Lower leg skin (tissue), 4 donors: Measurements from ENCODE around the gene ANKHD1. TPM values are rescaled to one million over a fixed set of nuclear protein-coding genes. Genes with fewer than 3 reads are reported as not detected.

Experiments used
- DNase-seq, 2 donors: peaks; one replicate each; pipeline ENCODE4 v3.0.0-alpha.2; 2019; ENCODE audit warnings: low spot score in 2 of 2
- H3K4me3 ChIP-seq: fragments of 200-600 bp; sonication (generic); 2 replicates; pipeline ENCODE4 v1.5.1; 2017; ENCODE audit warnings: mild to moderate bottlenecking, low read depth; ENCODE audit not compliant: poor library complexity, severe bottlenecking
- CTCF ChIP-seq, 3 donors: fragments of 450-650 bp; IDR thresholded peaks; one replicate each; pipeline ENCODE4 v1.5.1; 2016; ENCODE audit warnings: antibody characterized with exemption in 3 of 3, mild to moderate bottlenecking in 3 of 3, moderate library complexity in 2 of 3
- POLR2A ChIP-seq, 2 donors: fragments of 450-650 bp; IDR thresholded peaks; one replicate each; pipeline ENCODE4 v1.6.1; 2016 to 2017; ENCODE audit warnings: antibody characterized with exemption in 2 of 2, mild to moderate bottlenecking in 1 of 2, moderate library complexity in 1 of 2
- WGBS, 2 donors: methylation state at CpG; one replicate each; pipeline ENCODE4 v1.1.5; 2018; 5-methylcytosine and 5-hydroxymethylcytosine counted together
- intact Hi-C: fragments of 100-400 bp; cut with DNase I; formaldehyde crosslinking; loops from one replicate; pipeline ENCODE4 v1.15.0; 2023; ENCODE audit warnings: low total_unique reads
- total RNA-seq, 4 donors: library from RNA; depleted of rRNA; stranded (reverse); fragments of >200 nt; gene quantifications; one replicate each; pipeline ENCODE4 v1.1.0, GENCODE V29; 2016

ANKHD1 gene
- total RNA-seq, 4 donors from 2014 or later = 73.6 to 165 (median 101) TPM

GRCh38 chr5:140408750-140409241 is 7.2 kb downstream of the ANKHD1 start:
- 31 to 37% methylated on average over 4 of the region's 4 CpGs for WGBS, 2 donors
- intact Hi-C loops = no loop called here
- TF ChIP-seq CTCF (IDR thresholded peaks at IDR 0.05) (no peak), POLR2A (IDR thresholded peaks at IDR 0.05) (no peak)
- DNase-seq = no peak
- H3K4me3 ChIP-seq = no peak overlapping the region

- no peak for DNase-seq
- no peak for TF ChIP-seq POLR2A (IDR thresholded peaks at IDR 0.05)
- TF ChIP-seq CTCF (IDR thresholded peaks at IDR 0.05) = no peak
- H3K4me3 ChIP-seq = no peak overlapping the region
- WGBS, 2 donors = 39 to 59% methylated on average over 1 of the region's 1 CpG
- intact Hi-C loops = no loop called here
These were observed 11.6 kb downstream of the ANKHD1 start for GRCh38 chr5:140413230-140413629.

GRCh38 chr5:140417235-140417634 is 15.6 kb downstream of the ANKHD1 start:
- intact Hi-C loops = no loop called here
- no peak for TF ChIP-seq POLR2A (IDR thresholded peaks at IDR 0.05)
- no peak for TF ChIP-seq CTCF (IDR thresholded peaks at IDR 0.05)
- DNase-seq = no peak
- 100% methylated on average over 2 of the region's 2 CpGs for WGBS, 2 donors
- H3K4me3 ChIP-seq = no peak overlapping the region

- H3K4me3 ChIP-seq = no peak overlapping the region
- 89 to 100% methylated on average over 1 of the region's 1 CpG for WGBS, 2 donors
- intact Hi-C loops = no loop called here
- no peak for DNase-seq
- no peak for TF ChIP-seq CTCF (IDR thresholded peaks at IDR 0.05)
- no peak for TF ChIP-seq POLR2A (IDR thresholded peaks at IDR 0.05)
These were observed 17.4 kb downstream of the ANKHD1 start for GRCh38 chr5:140418862-140419520.

GRCh38 chr5:140420226-140420570 is 18.6 kb downstream of the ANKHD1 start:
- intact Hi-C loops = no loop called here
- no peak for DNase-seq
- TF ChIP-seq CTCF (IDR thresholded peaks at IDR 0.05) = no peak
- 88 to 90% methylated on average over 4 of the region's 4 CpGs for WGBS, 2 donors
- H3K4me3 ChIP-seq = no peak overlapping the region
